Stimulated activated CD8-positive, alpha-beta memory T cell treated with anti-CD3 and anti-CD28 coated beads, Interleukin-12 subunit alpha, Interleukin-12 subunit beta, amount 100 ng/mL, for 1 hour (primary cell): Measurements from ENCODE around the gene IFNA4.
"Not testable (repeated sequence)": the region's sequence is repeated elsewhere in the genome, so short reads cannot be mapped to it uniquely, and the experiment has no call there.

Experiments used
- DNase-seq: peaks from one replicate; pipeline ENCODE4 v3.0.0-alpha.2; 2020; ENCODE audit warnings: low read depth

The IFNA4 gene

GRCh38 chr9:21187487-21187886 is at the start of gene IFNA4:
Gene IFNA4, minus strand, starts transcription at chr9:21187587. Its CDS starts 56 bp downstream, at chr9:21187531.
- DNase-seq, result not testable (repeated sequence)

GRCh38 chr9:21236360-21236714 is 49.0 kb upstream of the IFNA4 start:
- not testable (repeated sequence) for DNase-seq

- not testable (repeated sequence) for DNase-seq
These were observed 48.3 kb upstream of the IFNA4 start for GRCh38 chr9:21235468-21236359.

GRCh38 chr9:21234153-21234687 is 46.8 kb upstream of the IFNA4 start:
- DNase-seq, result no peak

GRCh38 chr9:21233258-21233657 is 45.9 kb upstream of the IFNA4 start:
- no peak for DNase-seq

- no peak for DNase-seq
These were observed 40.7 kb upstream of the IFNA4 start, which contains the start of gene IFNA17 for GRCh38 chr9:21228122-21228521. Gene IFNA17, minus strand, starts transcription at chr9:21228222. Its CDS starts 49 bp downstream, at chr9:21228173.

- not testable (repeated sequence) for DNase-seq
These were observed 29.8 kb upstream of the IFNA4 start, which contains the start of gene IFNA16 for GRCh38 chr9:21217211-21217610. Gene IFNA16, minus strand, starts transcription at chr9:21217311. Its CDS starts 6 bp downstream, at chr9:21217305.

- DNase-seq, result not testable (repeated sequence)
These were observed 26.3 kb upstream of the IFNA4 start for GRCh38 chr9:21213411-21214326.

- not testable (repeated sequence) for DNase-seq
These were observed 24.8 kb upstream of the IFNA4 start for GRCh38 chr9:21212160-21212559.

GRCh38 chr9:21210782-21211181 is 23.4 kb upstream of the IFNA4 start:
- not testable (repeated sequence) for DNase-seq

GRCh38 chr9:21210311-21210710 is 22.9 kb upstream of the IFNA4 start:
- DNase-seq, result no peak

- not testable (repeated sequence) for DNase-seq
These were observed 19.7 kb upstream of the IFNA4 start, which contains the start of gene IFNA10 for GRCh38 chr9:21207043-21207442. Gene IFNA10, minus strand, starts transcription at chr9:21207143. Its CDS starts 46 bp downstream, at chr9:21207097.

- no peak for DNase-seq
These were observed 17.8 kb upstream of the IFNA4 start for GRCh38 chr9:21205204-21205603.

GRCh38 chr9:21202105-21202504 is 14.7 kb upstream of the IFNA4 start, which contains the start of gene IFNA7:
Gene IFNA7, minus strand, starts transcription at chr9:21202205. Its CDS starts 40 bp downstream, at chr9:21202165.
- DNase-seq, result not testable (repeated sequence)

GRCh38 chr9:21194867-21195776 is 7.7 kb upstream of the IFNA4 start:
- not testable (repeated sequence) for DNase-seq

GRCh38 chr9:21182810-21183736 is 4.3 kb downstream of the IFNA4 start:
- not testable (repeated sequence) for DNase-seq

- no peak for DNase-seq
These were observed 12.7 kb downstream of the IFNA4 start for GRCh38 chr9:21174671-21175070.

- DNase-seq, result no peak
These were observed 15.2 kb downstream of the IFNA4 start for GRCh38 chr9:21172156-21172555.

GRCh38 chr9:21171351-21171750 is 16.0 kb downstream of the IFNA4 start:
- DNase-seq, result no peak

- not testable (repeated sequence) for DNase-seq
These were observed 20.8 kb downstream of the IFNA4 start, which contains the start of gene IFNA21 for GRCh38 chr9:21166560-21166959. Gene IFNA21, minus strand, starts transcription at chr9:21166660. Its CDS starts 48 bp downstream, at chr9:21166612.
